ENCODE data around the gene B4GALNT3. TPM values are rescaled to one million over a fixed set of nuclear protein-coding genes. Genes with fewer than 3 reads are reported as not detected.

B4GALNT3 gene
- total RNA-seq, 1 experiment from 2014 or later, result 2.3 TPM

- H3K36me3 ChIP-seq (ENCODE audit: control insufficient read depth, insufficient read depth, low read length), result no peaks in the 10 kb centered on the region
- POLR2A ChIA-PET, result no interaction called here
- no peaks in the 10 kb centered on the region for H3K27me3 ChIP-seq (ENCODE audit: control insufficient read depth, insufficient read depth, low read length)
- CTCF ChIA-PET, result no interaction called here
- intact Hi-C loops (cut with micrococcal nuclease; ENCODE audit: unreplicated experiment), result no loop called here
- ATAC-seq, result no peak
- DNase-seq (ENCODE audit: low read depth, low spot score), result no peak
- BruUV-seq (replicated peaks), result no TSS peak
- H3K4me3 ChIP-seq (ENCODE audit: low read depth in 2 of 2, low read length in 2 of 2), result no peak overlapping the region
- TF ChIP-seq CTCF (IDR thresholded peaks at IDR 0.05), result no peak
- no peak for TF ChIP-seq TCF7L2 (IDR thresholded peaks at IDR 0.05; ENCODE audit: low read depth, low read length)
- no peak for TF ChIP-seq REST (IDR thresholded peaks at IDR 0.05; ENCODE audit: insufficient read depth in 1 of 2, low read depth in 2 of 2, low read length in 1 of 2)
- TF ChIP-seq POLR2AphosphoS5 (IDR thresholded peaks at IDR 0.05; ENCODE audit: low read depth, low read length), result no peak
- no peaks in the 10 kb centered on the region for H3K4me1 ChIP-seq (ENCODE audit: control insufficient read depth, insufficient read depth, low read length)
- H3K27ac ChIP-seq (ENCODE audit: low read length), result no peak overlapping the region
- H3K9me3 ChIP-seq (ENCODE audit: control insufficient read depth, insufficient read depth, low read depth, low read length), result no peaks in the 10 kb centered on the region
- in situ Hi-C loops (cut with HindIII; ENCODE audit: low pct_unique_long_range_greater_than_20kb, low sequenced_read_pairs), result no loop called here
These were observed 74.5 kb downstream of the B4GALNT3 start for GRCh38 chr12:534216-534615.

- ATAC-seq (no peak), DNase-seq (ENCODE audit: low read depth, low spot score) (no peak)
- ChIA-PET CTCF (no interaction called here), POLR2A (no interaction called here)
- H3K4me1 ChIP-seq (ENCODE audit: control insufficient read depth, insufficient read depth, low read length), result no peaks in the 10 kb centered on the region
- intact Hi-C loops (cut with micrococcal nuclease; ENCODE audit: unreplicated experiment) (no loop called here), in situ Hi-C loops (cut with HindIII; ENCODE audit: low pct_unique_long_range_greater_than_20kb, low sequenced_read_pairs) (no loop called here)
- TF ChIP-seq CTCF (IDR thresholded peaks at IDR 0.05), result no peak
- TF ChIP-seq REST (IDR thresholded peaks at IDR 0.05; ENCODE audit: insufficient read depth in 1 of 2, low read depth in 2 of 2, low read length in 1 of 2), result no peak
- TF ChIP-seq POLR2AphosphoS5 (IDR thresholded peaks at IDR 0.05; ENCODE audit: low read depth, low read length), result no peak
- no peak for TF ChIP-seq SIN3A (IDR thresholded peaks at IDR 0.05; ENCODE audit: borderline replicate concordance, insufficient read depth, low read depth, low read length)
- TF ChIP-seq TCF7L2 (IDR thresholded peaks at IDR 0.05; ENCODE audit: low read depth, low read length), result no peak
- no peaks in the 10 kb centered on the region for H3K27me3 ChIP-seq (ENCODE audit: control insufficient read depth, insufficient read depth, low read length)
- H3K4me3 ChIP-seq (ENCODE audit: low read depth in 2 of 2, low read length in 2 of 2), result no peak overlapping the region
- no peak overlapping the region for H3K27ac ChIP-seq (ENCODE audit: low read length)
- H3K36me3 ChIP-seq (ENCODE audit: control insufficient read depth, insufficient read depth, low read length), result no peaks in the 10 kb centered on the region
- no peaks in the 10 kb centered on the region for H3K9me3 ChIP-seq (ENCODE audit: control insufficient read depth, insufficient read depth, low read depth, low read length)
- no TSS peak for BruUV-seq (replicated peaks)
These were observed 75.7 kb downstream of the B4GALNT3 start for GRCh38 chr12:535396-535795.
